Thyroid gland (tissue), 4 donors: ENCODE results near the gene NUP93. TPM values are rescaled to one million over a fixed set of nuclear protein-coding genes. Genes with fewer than 3 reads are reported as not detected.

Experiments used
- DNase-seq, 2 donors: peaks; one replicate each; pipeline ENCODE4 v3.0.0-alpha.2; 2019
- H3K27ac ChIP-seq, 3 donors: fragments of 200-600 bp; sonication (generic); 1 replicate in 2 of 3; 2 replicates in 1 of 3; pipeline ENCODE4 v1.5.1; 2016 to 2019; ENCODE audit warnings: mild to moderate bottlenecking in 1 of 3, moderate library complexity in 1 of 3
- H3K27me3 ChIP-seq: fragments of 200-600 bp; sonication (generic); one replicate; pipeline ENCODE4 v1.5.1; 2019
- H3K36me3 ChIP-seq, 2 donors: fragments of 200-600 bp; sonication (generic); one replicate each; pipeline ENCODE4 v1.5.1; 2016 to 2019
- H3K4me1 ChIP-seq, 2 donors: fragments of 200-600 bp; sonication (generic); one replicate each; pipeline ENCODE4 v1.5.1; 2017 to 2019
- H3K4me3 ChIP-seq, 3 donors: fragments of 200-600 bp; sonication (generic); replicated peaks in 1 of 3; 1 replicate in 2 of 3; 2 replicates in 1 of 3; pipeline ENCODE4 v1.5.1; 2016; ENCODE audit warnings: mild to moderate bottlenecking in 1 of 3
- H3K9me3 ChIP-seq: fragments of 200-600 bp; sonication (generic); one replicate; pipeline ENCODE4 v1.5.1; 2017
- POLR2A ChIP-seq, 2 donors: fragments of 450-650 bp; IDR thresholded peaks; one replicate each; pipeline ENCODE4 v1.6.1; 2017; ENCODE audit warnings: antibody characterized with exemption in 2 of 2, mild to moderate bottlenecking in 2 of 2, moderate library complexity in 1 of 2
- WGBS, 2 donors: methylation state at CpG; one replicate each; pipeline ENCODE4 v1.1.5; 2017; 5-methylcytosine and 5-hydroxymethylcytosine counted together
- intact Hi-C: fragments of 100-400 bp; cut with DNase I; formaldehyde crosslinking; loops from one replicate; pipeline ENCODE4 v1.15.1; 2023
- total RNA-seq, 4 donors: library from RNA; depleted of rRNA; stranded (reverse); fragments of >200 nt; gene quantifications; one replicate each; pipeline ENCODE4 v1.2.3, GENCODE V29; 2016
- TF ChIP-seq, protein P1 (sequence below), 6 experiments: fragments of 200-600 bp in 3 of 6; fragments of 450-650 bp in 3 of 6; sonication (generic) in 3 of 6; IDR thresholded peaks; one replicate each; pipeline ENCODE4 v1.5.1; 2016 to 2019; ENCODE audit warnings: antibody characterized with exemption in 6 of 6, mild to moderate bottlenecking in 2 of 6, inconsistent platforms in 1 of 6, moderate library complexity in 1 of 6

Gene NUP93
- total RNA-seq, 4 donors from 2014 or later, result 70.1 to 150 (median 97.4) TPM

DNA sequence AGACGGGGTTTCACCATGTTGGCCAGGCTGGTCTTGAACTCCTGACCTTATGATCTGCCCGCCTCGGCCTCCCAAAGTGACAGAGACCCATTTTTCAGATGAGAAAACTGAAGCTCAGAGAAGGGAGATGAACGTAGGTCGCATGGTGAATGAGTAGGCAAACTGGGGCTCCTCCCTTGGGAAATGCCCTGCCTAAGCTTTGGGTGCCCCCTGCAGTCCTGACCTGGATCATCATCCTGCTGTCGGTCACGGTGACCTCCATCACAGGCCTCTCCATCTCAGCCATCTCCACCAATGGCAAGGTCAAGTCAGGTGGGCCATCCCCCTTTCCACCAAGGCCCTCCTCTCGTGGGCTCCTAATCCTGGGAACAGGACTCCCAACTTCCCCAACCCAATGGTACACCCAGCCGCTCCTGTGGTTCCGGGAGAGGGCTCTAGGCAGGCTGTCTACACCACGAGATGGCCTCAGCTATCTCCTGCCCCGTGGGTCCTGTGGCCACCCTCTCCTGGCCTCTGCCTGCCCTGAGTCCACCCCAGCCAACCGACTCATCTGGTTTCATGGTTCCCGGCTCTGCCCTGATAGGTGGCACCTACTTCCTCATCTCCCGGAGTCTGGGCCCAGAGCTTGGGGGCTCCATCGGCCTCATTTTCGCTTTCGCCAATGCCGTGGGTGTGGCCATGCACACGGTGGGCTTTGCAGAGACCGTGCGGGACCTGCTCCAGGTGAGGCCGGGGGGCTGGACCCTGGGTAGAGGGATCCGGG lies 139.8 kb downstream of the NUP93 start:
- H3K4me1 ChIP-seq, result peaks cover 6 to 7% of the 10 kb centered on the region in 2 donors
- DNase-seq, result peak in 1 of 2 donors; percentile 17
- TF ChIP-seq, protein P1, sequence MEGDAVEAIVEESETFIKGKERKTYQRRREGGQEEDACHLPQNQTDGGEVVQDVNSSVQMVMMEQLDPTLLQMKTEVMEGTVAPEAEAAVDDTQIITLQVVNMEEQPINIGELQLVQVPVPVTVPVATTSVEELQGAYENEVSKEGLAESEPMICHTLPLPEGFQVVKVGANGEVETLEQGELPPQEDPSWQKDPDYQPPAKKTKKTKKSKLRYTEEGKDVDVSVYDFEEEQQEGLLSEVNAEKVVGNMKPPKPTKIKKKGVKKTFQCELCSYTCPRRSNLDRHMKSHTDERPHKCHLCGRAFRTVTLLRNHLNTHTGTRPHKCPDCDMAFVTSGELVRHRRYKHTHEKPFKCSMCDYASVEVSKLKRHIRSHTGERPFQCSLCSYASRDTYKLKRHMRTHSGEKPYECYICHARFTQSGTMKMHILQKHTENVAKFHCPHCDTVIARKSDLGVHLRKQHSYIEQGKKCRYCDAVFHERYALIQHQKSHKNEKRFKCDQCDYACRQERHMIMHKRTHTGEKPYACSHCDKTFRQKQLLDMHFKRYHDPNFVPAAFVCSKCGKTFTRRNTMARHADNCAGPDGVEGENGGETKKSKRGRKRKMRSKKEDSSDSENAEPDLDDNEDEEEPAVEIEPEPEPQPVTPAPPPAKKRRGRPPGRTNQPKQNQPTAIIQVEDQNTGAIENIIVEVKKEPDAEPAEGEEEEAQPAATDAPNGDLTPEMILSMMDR (IDR thresholded peaks at IDR 0.05), result peak in 1 of 6 experiments; percentile 39
- no peak for TF ChIP-seq POLR2A (IDR thresholded peaks at IDR 0.05)
- no peaks in the 10 kb centered on the region for H3K36me3 ChIP-seq
- intact Hi-C loops, result loop anchor here (5.0 to 10.0 kb wide), 2 partner anchors 83 to 175 kb away; no protein-coding TSS in a partner anchor
- H3K9me3 ChIP-seq, result no peaks in the 10 kb centered on the region
- H3K27ac ChIP-seq, result no peak overlapping the region
- 87 to 93% methylated on average over 18 to 19 of the region's 24 CpGs for WGBS, 2 donors
- no peaks in the 10 kb centered on the region for H3K27me3 ChIP-seq
- H3K4me3 ChIP-seq, result no peak overlapping the region

GRCh38 chr16:56870276-56870888 lies 140.5 kb downstream of the NUP93 start:
- no peak for DNase-seq
- no peak overlapping the region for H3K27ac ChIP-seq
- no peaks in the 10 kb centered on the region for H3K27me3 ChIP-seq
- no peaks in the 10 kb centered on the region for H3K36me3 ChIP-seq
- peaks cover 6 to 7% of the 10 kb centered on the region in 2 donors for H3K4me1 ChIP-seq
- H3K9me3 ChIP-seq, result no peaks in the 10 kb centered on the region
- H3K4me3 ChIP-seq, result no peak overlapping the region
- intact Hi-C loops, result no loop called here
- TF ChIP-seq, protein P1 (IDR thresholded peaks at IDR 0.05), result no peak
- no peak for TF ChIP-seq POLR2A (IDR thresholded peaks at IDR 0.05)
- WGBS, 2 donors, result 93 to 98% methylated on average over 11 to 14 of the region's 14 CpGs

DNA sequence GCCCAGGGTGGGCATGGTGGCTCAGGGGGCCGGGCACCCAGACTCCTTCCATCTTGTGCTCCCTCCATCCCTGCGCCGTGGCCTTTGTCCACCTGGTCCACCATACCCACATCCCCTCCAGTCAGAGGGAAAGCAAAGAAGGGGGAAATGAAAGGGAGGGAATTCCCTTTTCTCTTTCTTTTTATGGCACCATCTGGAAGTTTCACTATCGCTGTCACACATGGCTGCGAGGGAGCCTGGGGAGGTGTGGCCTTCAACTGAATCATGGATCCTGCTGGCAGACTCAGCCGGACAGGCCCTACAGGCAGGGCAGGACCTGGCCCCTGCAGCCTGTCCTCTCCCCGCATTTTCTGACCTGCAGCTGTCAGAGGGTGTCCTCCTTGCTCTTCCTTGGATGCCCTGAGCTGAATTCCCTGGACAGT lies 141.3 kb downstream of the NUP93 start:
- peaks cover 6 to 7% of the 10 kb centered on the region in 2 donors for H3K4me1 ChIP-seq
- H3K27ac ChIP-seq, result no peak overlapping the region
- DNase-seq, result no peak
- no peaks in the 10 kb centered on the region for H3K27me3 ChIP-seq
- no peak overlapping the region for H3K4me3 ChIP-seq
- H3K9me3 ChIP-seq, result no peaks in the 10 kb centered on the region
- intact Hi-C loops, result no loop called here
- 71 to 86% methylated on average over 7 of the region's 7 CpGs for WGBS, 2 donors
- H3K36me3 ChIP-seq, result no peaks in the 10 kb centered on the region
- TF ChIP-seq, protein P1 (IDR thresholded peaks at IDR 0.05), result no peak

- Histone ChIP-seq H3K4me1 (no peaks in the 10 kb centered on the region), H3K27ac (no peak overlapping the region), H3K4me3 (no peak overlapping the region), H3K9me3 (no peaks in the 10 kb centered on the region), H3K36me3 (no peaks in the 10 kb centered on the region), H3K27me3 (no peaks in the 10 kb centered on the region)
- DNase-seq, result no peak
- TF ChIP-seq, protein P1 (IDR thresholded peaks at IDR 0.05), result no peak
- no peak for TF ChIP-seq POLR2A (IDR thresholded peaks at IDR 0.05)
- intact Hi-C loops, result no loop called here
- WGBS, 2 donors, result 87 to 96% methylated on average over 9 to 10 of the region's 10 CpGs
Observed at GRCh38 chr16:56872863-56873391, 143.0 kb downstream of the NUP93 start.

DNA sequence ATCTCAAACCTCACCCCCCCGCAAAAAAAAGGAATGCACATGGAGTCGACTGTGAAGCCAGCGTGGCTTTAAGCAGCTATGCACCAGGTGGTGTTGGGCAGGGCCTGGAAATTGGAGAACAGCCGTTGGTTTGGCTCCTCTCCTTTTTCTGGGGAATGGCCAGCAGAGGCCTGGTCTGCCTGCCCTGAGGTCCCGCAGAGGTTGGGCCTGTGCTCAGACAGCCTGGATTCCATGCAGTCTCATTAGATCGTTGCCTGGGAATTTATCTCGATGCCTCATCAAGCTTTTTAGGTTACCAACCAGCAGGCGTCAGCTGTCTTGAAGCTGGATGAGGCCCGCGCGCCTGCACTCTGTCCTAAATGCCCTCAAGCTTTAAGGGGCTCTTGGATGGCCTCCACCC lies 144.9 kb downstream of the NUP93 start:
- no peak for DNase-seq
- no peaks in the 10 kb centered on the region for H3K27me3 ChIP-seq
- H3K27ac ChIP-seq, result no peak overlapping the region
- no peak for TF ChIP-seq POLR2A (IDR thresholded peaks at IDR 0.05)
- TF ChIP-seq, protein P1 (IDR thresholded peaks at IDR 0.05), result no peak
- intact Hi-C loops, result no loop called here
- H3K36me3 ChIP-seq, result no peaks in the 10 kb centered on the region
- no peaks in the 10 kb centered on the region for H3K9me3 ChIP-seq
- no peak overlapping the region for H3K4me3 ChIP-seq
- H3K4me1 ChIP-seq, result no peaks in the 10 kb centered on the region
- 69 to 78% methylated on average over 10 to 11 of the region's 11 CpGs for WGBS, 2 donors
